B cell (primary cell): Measurements from ENCODE around the gene STAM.

ENCODE experiments used
- CTCF ChIP-seq: fragments of 200-600 bp; IDR thresholded peaks from one replicate; pipeline ENCODE4 v1.8.0; 2022; ENCODE audit warnings: antibody characterized with exemption, mild to moderate bottlenecking
- EZH2 ChIP-seq: IDR thresholded peaks from 2 replicates; pipeline ENCODE4 v1.6.1; 2012; ENCODE audit warnings: borderline replicate concordance, low read depth, mild to moderate bottlenecking, moderate library complexity, low read length; ENCODE audit not compliant: insufficient read depth, poor library complexity, severe bottlenecking

- TF ChIP-seq CTCF (no peak), EZH2 (no peak)
Measured at GRCh38 chr10:17693009-17693408, 49.1 kb downstream of the STAM start.
